ENCODE data around the gene ADK.

- no peak for TF ChIP-seq POLR2AphosphoS5 (IDR thresholded peaks at IDR 0.05)
- no peak for TF ChIP-seq CTCF (IDR thresholded peaks at IDR 0.05)
- TF ChIP-seq POLR2A (IDR thresholded peaks at IDR 0.05): no peak
- TF ChIP-seq EP300 (IDR thresholded peaks at IDR 0.05): no peak
Measured at GRCh38 chr10:74300666-74301065, 149.6 kb downstream of the ADK start.

Measured in gastroesophageal sphincter (tissue), 3 donors.